ENCODE results near the gene TROAP. TPM values are rescaled to one million over a fixed set of nuclear protein-coding genes. Genes with fewer than 3 reads are reported as not detected.
A peak's percentile ranks its signal among the peaks of the same experiment; 100 is the strongest.
"Not testable (repeated sequence)": the region's sequence is repeated elsewhere in the genome, so short reads cannot be mapped to it uniquely, and the experiment has no call there.

The TROAP gene, protein sequence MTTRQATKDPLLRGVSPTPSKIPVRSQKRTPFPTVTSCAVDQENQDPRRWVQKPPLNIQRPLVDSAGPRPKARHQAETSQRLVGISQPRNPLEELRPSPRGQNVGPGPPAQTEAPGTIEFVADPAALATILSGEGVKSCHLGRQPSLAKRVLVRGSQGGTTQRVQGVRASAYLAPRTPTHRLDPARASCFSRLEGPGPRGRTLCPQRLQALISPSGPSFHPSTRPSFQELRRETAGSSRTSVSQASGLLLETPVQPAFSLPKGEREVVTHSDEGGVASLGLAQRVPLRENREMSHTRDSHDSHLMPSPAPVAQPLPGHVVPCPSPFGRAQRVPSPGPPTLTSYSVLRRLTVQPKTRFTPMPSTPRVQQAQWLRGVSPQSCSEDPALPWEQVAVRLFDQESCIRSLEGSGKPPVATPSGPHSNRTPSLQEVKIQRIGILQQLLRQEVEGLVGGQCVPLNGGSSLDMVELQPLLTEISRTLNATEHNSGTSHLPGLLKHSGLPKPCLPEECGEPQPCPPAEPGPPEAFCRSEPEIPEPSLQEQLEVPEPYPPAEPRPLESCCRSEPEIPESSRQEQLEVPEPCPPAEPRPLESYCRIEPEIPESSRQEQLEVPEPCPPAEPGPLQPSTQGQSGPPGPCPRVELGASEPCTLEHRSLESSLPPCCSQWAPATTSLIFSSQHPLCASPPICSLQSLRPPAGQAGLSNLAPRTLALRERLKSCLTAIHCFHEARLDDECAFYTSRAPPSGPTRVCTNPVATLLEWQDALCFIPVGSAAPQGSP
- 1.2 TPM for total RNA-seq

DNA sequence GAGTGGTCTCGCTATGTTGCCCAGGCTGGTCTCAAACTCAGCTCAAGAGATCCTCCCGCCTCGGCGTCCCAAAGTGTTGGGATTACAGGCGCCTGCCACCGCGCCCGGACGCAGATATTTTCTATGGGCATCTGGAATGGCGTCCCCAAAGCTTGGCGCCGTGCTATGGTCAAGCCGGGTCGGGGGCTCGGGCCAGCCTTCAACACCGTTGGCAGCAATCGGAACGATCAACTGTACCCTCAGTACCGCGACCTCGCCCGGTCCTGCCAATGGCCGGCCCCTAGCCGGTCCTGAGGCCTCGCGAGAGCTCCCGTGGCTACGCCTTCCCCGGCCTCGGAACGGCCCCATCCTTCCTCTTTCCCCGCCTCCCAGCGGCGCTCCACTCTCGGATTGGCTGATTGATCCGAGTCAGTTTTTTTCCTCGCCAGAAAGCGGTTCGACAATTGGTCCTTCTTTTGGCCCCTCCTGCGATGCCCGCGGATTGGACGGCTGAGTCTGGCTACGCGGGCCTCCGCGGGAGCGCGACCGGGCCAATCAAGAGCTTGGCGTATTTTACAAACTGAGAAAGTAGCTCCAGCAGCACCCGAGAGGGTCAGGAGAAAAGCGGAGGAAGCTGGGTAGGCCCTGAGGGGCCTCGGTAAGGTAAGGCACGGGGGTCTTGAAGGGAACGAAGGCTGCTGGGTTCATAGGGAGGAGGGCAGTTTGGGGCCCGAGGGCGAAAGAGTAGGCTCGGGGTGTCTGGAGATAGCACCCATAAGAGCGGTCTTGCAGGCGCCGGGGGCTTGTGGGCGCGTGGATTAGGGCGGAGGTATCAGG is at the start of gene TROAP:
Gene TROAP (plus strand): TSS at position 548 of the 816 bp plus-strand sequence. CDS start 354 bp downstream, outside the sequence.
- peak; percentile 99 for DNase-seq

DNA sequence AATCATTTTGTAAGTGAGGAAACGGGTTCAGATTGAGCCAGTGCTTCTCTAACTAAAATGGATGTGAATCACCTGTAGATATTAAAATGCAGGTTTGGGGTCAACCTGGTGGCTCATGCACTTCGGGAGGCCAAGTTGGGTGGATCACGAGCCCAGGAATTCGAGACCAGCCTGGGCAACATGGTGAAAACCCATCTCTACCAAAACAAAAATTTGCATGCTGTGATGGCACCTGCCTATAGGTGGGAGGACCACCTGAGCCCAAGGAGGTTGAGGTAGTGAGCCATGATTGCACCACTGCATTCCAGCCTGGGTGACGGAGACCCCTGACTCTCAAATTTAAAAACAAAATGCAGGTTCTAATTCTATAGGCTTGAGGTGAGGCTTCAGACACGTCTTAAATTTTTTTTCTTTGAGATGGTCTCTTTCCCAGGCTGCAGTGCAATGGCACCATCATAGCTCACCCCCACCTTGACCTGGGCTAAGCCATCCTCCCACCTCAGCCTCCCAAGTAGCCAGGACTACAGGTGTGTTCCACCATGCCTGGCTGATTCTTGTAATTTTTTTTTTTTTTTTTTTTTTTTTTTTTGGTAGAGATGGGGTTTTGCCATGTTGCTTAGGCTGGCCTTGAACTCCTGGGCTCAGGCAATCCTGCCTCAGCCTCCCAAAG is 49.2 kb upstream of the TROAP start:
- no peak for DNase-seq

DNA sequence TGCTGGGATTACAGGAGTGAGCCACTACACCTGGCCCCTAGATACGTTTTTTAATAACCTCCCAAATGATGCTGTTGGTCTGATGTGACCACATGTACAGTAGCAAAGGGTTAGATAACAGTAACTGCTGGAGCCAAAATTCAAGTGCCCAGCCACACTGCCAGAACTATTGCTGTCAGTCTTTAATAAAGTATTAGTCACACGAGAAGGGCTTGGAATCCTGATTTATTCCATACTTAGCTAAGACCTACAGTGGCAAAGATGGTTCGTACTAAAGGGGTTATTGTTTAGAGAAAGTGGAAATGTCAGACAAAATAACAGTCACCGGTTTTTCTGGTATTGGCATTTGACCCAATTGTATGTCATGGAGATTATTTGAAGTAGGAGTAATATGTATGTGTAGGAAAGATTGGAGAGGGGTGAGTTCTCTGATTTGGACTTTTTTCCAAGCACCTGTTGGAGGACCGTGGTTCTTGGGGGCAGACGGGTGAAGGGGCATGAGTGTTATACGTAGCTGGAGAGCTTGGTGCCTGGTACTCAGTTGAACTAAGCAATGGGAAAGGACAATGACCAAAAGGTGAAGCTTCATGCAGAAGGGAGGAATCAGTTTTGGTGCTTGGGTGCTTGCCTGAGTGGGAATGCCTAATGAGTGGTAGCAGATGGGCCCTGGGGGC is 48.5 kb upstream of the TROAP start:
- no peak for DNase-seq

DNA sequence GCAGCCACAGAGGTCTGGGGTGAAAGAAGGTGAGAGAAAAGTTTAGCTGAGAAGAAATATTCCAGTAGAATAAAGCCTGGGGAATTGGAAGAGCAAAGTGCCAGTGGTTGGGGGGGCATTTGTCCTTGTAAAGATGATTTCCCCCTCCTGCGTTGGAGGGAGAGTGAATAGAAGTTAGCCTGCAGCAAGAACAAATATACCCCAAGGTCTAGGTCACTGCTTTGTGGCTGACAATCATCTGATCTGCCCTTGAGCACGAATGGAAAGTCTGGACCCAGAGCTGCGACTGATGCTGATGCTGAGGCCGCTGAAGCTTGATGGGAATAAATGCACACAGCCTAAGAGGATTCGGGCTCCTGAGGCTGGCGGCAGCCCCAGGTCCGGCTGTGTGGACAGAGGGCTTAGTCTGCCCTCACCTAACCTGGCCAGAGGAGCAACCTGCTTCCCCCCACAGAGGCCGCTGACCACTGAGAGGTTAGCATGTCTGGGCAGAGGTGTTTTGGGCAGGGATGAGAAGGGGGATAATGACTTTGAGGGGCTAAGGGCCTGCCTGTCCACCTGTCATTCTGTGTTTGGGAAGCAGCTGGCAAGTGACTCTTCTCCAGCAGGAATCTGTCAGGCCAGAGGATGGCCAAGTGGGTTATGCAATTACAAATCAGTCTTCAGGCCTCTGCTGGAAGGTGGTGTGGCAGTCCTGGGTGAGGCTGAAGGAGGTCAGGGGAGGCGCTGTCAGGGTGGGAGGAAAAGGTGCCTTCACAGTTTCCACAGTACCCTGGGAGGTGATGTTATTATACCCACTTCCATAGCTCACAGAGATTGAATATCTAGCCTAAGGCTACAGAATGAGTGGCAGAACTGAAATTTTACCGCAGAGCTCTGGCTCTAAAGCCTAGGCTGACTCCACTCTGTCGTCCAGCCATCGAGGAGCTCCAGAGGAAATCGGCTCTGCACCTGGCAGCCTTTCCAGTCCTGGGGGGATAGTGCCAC is 46.5 kb upstream of the TROAP start:
- DNase-seq: no peak

DNA sequence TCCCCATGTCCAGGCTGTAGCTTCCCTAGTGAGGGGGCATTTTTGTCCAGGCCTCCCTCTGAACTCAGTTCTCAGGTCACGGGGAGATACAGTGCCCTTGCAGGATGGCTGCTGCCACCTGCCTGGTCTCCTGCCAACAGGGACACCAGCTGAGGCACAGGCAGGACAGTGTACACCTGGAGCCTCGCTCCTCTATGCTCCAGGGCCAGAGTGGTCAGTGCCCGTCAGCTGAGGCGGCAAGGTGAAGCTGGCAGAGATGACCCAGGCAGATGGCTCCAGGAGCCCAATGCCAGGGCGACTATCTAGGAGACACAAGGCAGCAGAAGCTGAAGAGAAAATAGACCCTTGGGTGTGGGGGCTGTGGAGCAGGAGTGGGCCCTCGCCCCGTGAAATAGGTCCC is 45.6 kb upstream of the TROAP start:
- DNase-seq: no peak

DNA sequence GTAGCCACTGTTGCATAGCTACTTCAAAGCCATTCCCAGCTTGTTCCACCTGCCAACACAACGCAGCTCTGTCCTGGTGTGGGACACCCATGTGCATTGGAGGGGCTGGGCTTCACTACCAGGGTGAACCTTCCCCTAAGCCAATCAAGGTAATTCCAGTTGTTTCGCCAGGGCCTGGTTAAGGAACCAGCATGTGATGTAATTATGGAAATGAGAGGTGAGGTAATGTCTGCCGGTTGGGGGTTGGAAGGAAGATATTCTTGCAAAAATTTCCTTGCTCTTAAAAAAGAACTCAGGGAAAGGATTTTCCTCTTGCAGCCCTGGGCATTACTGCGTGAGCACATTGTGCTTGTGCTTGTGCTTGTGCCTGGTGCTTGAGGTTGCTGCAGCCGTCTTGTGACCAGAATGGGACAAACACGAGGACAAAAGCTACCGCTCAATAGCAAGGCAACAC is 43.3 kb upstream of the TROAP start:
- DNase-seq: no peak

DNA sequence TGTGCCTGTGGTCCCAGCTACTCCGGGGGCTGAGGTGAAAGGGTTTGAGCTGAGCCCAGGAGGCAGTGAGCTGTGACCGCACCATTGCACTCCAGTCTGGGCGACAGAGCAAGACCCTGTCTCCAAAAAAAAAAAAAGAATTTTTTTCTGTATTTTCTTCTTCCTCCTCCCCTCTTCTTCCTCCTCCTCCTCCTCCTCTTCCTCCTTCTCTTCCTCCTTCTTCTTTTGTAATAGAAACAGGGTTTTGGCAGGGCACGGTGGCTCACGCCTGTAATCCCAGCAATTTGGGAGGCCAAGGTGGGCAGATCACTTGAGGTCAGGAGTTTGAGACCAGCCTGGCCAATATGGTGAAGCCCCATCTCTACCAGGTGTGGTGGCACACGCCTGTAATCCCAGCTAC is 42.5 kb upstream of the TROAP start:
- DNase-seq: not testable (repeated sequence)

DNA sequence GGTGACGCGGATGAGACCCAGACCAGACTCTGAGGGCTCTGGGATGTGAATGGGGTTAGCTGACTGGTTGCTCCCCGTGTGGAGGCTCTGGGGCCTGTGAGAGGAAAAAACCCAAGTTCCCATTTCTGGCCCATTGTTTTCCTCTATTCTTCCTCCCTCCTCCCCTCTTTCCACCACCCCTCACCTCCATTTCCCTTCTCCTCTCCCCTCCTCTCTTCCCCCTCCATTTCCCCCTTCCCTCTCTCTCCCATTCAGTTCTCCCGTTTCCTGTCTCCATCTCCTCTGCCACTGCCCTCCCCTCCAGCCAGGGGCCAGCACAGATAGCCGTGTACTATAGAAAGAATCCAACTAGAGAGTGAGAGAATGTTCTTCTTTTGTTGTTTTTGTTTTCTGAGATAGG is 40.8 kb upstream of the TROAP start:
- no peak for DNase-seq

DNA sequence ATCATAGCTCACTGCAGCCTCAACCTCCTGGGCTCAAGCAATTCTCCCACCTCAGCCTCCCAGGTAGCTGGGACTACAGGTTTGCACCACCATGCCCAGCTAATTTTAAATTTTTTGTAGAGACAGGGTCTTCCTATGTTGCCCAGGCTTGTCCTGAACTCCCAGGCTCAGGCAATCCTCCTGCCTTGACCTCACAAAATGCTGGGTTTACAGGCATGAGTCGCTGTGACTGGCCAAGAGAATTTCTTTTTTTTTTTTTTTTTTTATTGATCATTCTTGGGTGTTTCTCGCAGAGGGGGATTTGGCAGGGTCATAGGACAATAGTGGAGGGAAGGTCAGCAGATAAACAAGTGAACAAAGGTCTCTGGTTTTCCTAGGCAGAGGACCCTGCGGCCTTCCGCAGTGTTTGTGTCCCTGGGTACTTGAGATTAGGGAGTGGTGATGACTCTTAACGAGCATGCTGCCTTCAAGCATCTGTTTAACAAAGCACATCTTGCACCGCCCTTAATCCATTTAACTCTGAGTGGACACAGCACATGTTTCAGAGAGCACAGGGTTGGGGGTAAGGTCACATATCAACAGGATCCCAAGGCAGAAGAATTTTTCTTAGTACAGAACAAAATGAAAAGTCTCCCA is 40.2 kb upstream of the TROAP start:
- not testable (repeated sequence) for DNase-seq

DNA sequence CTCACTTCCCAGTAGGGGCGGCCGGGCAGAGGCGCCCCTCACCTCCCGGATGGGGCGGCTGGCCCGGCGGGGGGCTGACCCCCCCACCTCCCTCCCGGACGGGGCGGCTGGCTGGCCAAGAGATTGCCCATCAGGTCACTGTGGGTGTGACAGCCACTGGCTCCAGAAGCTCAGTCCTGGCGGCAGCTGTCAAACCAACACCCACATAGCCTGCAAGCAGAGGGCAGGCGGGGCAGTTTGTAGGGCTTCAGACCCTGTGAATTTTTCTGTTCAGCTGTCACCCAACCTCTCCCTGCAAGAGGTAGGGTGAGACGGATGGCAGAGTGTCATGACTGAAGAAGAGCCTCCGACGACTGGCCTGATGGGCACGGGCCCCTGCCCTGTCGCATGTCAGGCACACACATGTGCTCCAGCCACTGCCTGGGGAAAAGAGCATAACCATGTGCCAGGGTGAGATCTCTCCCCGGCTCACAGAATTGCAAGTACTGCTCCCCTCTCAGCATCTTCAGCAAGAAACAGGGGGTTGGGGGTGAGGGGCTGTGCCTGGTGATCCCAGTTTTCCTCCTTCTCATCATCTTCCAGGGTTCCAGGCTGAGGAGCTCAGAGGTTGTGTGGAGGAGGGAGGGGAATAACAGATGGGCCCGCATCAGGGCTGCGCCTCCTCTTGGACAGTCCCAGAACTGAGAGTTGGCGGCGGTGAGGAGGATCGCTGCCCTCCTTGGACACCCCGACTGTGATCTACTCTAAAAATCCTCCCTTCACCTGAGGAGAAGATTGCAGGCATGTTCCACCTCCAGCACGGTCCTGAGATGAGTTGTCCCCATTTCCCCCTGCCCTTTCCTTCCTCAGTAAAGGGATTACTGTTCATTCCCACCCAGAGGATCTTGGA is 39.3 kb upstream of the TROAP start:
- DNase-seq: no peak

DNA sequence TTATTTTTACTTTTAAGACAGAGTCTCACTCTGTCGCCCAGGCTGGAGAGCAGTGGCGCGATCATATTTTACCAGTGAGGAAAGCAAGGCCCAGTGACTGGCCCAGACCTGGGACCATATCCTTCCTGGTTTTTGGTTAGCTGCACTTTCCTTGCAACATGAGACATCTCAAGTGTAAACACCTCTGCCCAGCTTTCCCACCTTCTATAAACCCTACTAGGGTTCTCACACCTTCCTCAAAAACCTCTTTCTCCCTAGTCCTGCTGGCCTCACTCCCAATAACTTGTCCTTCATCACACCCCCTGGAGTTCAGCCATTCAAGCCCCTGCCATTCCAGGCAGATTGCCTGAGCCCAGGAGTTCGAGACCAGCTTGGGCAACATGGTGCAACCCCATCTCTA is 38.4 kb upstream of the TROAP start:
- DNase-seq: no peak

DNA sequence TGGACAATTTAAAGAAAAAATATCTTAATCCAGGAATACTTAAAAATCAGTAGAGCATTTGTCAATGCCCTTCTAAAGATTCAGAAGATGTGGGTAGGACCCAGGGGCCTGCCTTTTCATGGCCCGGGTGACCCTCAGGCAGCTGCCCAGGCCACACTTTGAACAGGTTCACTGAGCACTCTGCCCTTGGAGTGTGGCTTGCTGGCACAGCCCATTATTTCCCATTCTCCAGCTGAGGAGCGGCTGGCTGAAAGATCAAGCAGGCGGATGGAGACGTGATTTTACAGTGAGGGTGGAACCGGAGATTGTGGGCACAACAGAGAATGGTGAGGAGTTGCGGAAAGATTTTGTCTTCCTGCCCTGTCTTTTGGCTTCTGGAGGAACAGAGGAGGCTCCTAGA is 35.2 kb upstream of the TROAP start:
- no peak for DNase-seq

DNA sequence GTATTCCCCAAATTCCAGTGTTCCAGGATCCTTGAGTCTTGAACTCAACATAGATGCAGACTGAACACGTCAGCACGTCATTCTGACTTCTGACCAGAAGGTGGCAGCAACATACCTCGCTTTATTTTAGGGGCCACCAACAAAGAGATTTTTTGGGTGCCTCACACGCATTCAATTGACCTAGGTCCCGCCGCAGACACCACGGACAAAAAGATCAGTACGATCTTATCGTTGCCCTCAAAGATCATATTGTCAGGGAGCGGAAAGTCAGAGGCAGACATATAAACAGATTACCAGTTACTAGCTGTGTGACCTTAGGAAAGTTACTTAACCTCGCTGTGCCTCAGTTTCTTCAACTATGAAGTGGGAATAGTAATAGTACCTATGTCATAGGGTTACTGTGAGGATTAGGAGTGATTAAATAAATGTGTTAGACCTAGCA is 34.6 kb upstream of the TROAP start:
- peak; percentile 7 for DNase-seq

DNA sequence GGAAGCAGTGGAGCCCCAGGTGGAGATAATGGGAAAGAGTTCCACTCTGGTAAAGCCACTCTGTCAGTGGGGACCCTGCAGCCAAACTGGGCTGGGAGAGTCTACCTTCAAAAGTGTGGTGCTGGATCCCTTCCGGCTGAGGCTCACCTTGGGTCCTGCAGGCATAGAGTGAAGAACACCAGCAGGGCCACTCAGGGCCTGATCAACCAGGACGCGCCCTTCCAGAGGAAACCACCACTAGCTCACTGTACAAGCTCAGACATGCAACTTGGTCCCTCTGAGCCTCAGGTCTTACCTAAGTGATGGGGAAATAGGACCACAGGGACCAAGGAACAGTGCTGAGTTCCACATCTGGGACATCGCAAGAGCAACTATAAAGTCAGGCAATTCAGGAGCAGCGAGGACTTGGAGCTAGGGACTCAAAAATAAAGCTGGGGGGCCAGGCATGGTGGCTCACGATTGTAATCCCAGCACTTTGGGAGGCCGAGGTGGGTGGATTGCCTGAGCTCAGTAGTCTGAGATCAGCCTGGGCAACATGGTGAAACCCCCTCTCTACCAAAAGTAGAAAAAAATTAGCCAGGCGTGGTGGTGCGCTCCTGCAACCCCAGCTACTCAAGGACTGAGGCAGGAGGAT is 34.0 kb upstream of the TROAP start:
- no peak for DNase-seq

DNA sequence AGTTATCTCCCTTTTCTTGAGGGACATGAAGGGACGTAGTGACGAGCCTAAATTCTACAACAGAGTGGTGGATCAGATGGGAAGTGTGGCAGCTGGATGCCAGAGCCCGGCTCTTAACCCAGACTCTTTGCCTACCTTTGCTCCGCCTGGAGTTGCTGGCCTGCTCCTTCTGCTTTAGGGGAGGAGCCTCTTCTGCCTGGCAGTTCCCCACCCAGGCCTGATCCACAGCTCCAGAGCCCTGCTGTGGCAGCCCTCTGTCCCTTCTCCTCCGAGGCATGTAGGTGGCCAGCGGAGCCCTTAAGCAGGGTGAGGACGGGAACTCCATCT is 30.4 kb upstream of the TROAP start:
- no peak for DNase-seq

DNA sequence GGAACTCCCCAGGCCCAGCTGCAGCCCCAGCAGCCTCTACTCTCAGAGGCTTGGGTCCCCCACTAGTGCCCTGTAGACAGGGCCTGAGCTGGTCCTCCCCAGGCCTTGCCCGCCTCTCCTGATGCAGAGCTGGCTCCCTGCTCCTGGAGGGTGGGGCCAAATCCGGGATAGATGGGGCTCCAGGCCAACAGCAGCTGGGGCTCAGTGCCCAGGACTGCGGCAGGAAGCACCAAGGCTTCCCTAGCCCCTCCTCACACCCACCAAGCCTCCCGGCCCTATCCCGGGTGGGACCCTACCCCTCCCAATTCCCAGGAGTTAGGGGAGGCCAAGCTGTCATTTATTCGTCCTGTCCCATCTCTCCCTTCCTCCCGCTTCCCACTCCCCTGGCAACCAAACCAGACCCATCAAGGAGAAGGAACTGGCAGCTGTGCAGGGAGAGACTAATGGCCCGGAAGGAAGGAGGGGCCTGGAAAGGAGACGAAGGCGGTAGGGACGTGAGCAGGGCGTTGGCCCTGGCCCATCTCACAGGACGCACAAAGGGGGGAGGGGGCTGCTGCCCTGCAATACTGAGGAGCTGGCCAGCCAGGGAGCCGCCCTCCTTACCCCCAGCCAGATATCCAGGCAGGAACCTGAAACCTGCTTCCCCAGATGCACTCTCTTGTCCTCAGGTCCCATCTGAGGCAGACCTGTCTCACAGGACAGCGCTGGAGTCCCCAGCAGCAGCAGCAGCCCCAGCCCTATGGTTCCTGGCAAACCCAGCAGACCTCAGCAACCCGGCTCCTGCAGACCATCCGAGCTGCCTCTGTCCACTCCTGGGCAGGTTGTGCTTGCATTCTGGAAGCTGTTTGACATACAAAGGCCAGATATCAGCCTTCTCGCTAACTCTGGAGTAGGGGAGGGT is 29.7 kb upstream of the TROAP start:
- no peak for DNase-seq
